CD8-positive, alpha-beta memory T cell (primary cell): ENCODE results near the gene STPG4. TPM values are rescaled to one million over a fixed set of nuclear protein-coding genes. Genes with fewer than 3 reads are reported as not detected.
"Not testable (repeated sequence)": the region's sequence is repeated elsewhere in the genome, so short reads cannot be mapped to it uniquely, and the experiment has no call there.

Experiments
- CTCF ChIA-PET: fragments of 350-600 bp; sonication (Branson Sonifier 250); formaldehyde crosslinking; loops from one replicate; lab custom pipeline; 2021; ENCODE audit warnings: antibody characterized with exemption; lab: Charles Lee
- POLR2A ChIA-PET: fragments of 350-600 bp; sonication (Branson Sonifier 250); formaldehyde crosslinking; loops from one replicate; lab custom pipeline; 2021; ENCODE audit warnings: antibody characterized with exemption; lab: Charles Lee
- DNase-seq, 5 donors: peaks; one replicate each; pipeline versions ENCODE4 v3.0.0 to v3.0.0-alpha.2; 2020 to 2022; ENCODE audit warnings: mixed read lengths in 1 of 5
- H3K27ac ChIP-seq: one replicate; pipeline ENCODE4 v1.7.0; 2013; ENCODE audit warnings: low read depth, mild to moderate bottlenecking, low read length, moderate library complexity
- H3K27me3 ChIP-seq: 2 replicates; pipeline ENCODE4 v1.7.0; 2013; ENCODE audit warnings: low read length, mild to moderate bottlenecking; ENCODE audit not compliant: insufficient read depth, poor library complexity, severe bottlenecking
- H3K36me3 ChIP-seq: 2 replicates; pipeline ENCODE4 v1.7.0; 2013; ENCODE audit warnings: mild to moderate bottlenecking, low read length, moderate library complexity; ENCODE audit not compliant: insufficient read depth
- H3K4me1 ChIP-seq: 2 replicates; pipeline ENCODE4 v1.7.0; 2013; ENCODE audit warnings: mild to moderate bottlenecking, low read length, moderate library complexity; ENCODE audit not compliant: insufficient read depth
- H3K4me3 ChIP-seq: 2 replicates; pipeline ENCODE4 v1.7.0; 2013; ENCODE audit warnings: mild to moderate bottlenecking, low read length
- H3K9me3 ChIP-seq: 2 replicates; pipeline ENCODE4 v1.7.0; 2013; ENCODE audit warnings: mild to moderate bottlenecking, low read length
- H3K27ac Mint-ChIP-seq, 8 donors: one replicate each; pipeline ENCODE4 v1.8.0; 2020 to 2021; ENCODE audit warnings: mixed read lengths in 8 of 8, mild to moderate bottlenecking in 6 of 8, inconsistent platforms in 3 of 8, moderate library complexity in 3 of 8
- H3K27me3 Mint-ChIP-seq, 2 donors: one replicate each; pipeline ENCODE4 v1.8.0; 2020 to 2021; ENCODE audit warnings: mixed read lengths in 2 of 2, mild to moderate bottlenecking in 1 of 2, moderate library complexity in 1 of 2
- H3K36me3 Mint-ChIP-seq, 3 donors: one replicate each; pipeline ENCODE4 v1.8.0; 2020 to 2021; ENCODE audit warnings: mixed read lengths in 3 of 3, inconsistent platforms in 1 of 3, mild to moderate bottlenecking in 1 of 3
- H3K4me1 Mint-ChIP-seq, 3 donors: one replicate each; pipeline ENCODE4 v1.8.0; 2020 to 2021; ENCODE audit warnings: mixed read lengths in 3 of 3, inconsistent platforms in 1 of 3, mild to moderate bottlenecking in 1 of 3
- H3K4me3 Mint-ChIP-seq, 7 donors: one replicate each; pipeline ENCODE4 v1.8.0; 2020 to 2021; ENCODE audit warnings: mixed read lengths in 7 of 7, mild to moderate bottlenecking in 6 of 7, moderate library complexity in 4 of 7, inconsistent platforms in 2 of 7
- H3K9me3 Mint-ChIP-seq, 5 donors: one replicate each; pipeline ENCODE4 v1.8.0; 2020 to 2022; ENCODE audit warnings: mixed read lengths in 5 of 5, mild to moderate bottlenecking in 3 of 5, moderate library complexity in 2 of 5, inconsistent platforms in 1 of 5
- polyA plus RNA-seq: library from polyadenylated mRNA; unstranded; fragments of 300-500 nt; fragmentation: Illumina TruSeq; gene quantifications from one replicate; pipeline ENCODE4 v1.2.3, GENCODE V29; 2021
- total RNA-seq, 2 experiments: library from RNA; stranded (reverse); gene quantifications; one replicate each; pipeline ENCODE4 v1.2.3, GENCODE V29; 2021

Gene STPG4
- total and polyA plus RNA-seq, 3 experiments from 2014 or later, result not detected

DNA sequence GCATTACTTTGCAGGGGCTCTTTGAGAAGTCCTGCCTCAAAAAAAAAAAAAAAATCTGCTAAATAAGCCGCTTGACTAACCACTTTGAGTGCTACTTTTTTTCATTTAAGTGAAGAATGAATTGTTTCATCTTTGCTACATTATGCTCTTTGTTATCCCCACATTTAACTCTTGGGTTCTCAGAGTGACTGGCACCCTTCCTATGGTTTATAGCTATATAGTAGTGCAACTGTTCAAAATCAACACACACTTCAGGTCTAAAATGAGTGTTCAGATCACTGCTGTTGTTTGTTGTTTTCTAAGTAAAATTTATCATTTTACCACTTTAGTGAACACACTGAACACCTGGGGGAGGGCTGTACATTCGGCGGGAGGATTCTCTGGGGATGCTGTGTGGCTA is 13.6 kb downstream of the STPG4 start:
- Histone ChIP-seq H3K4me1 (no peaks in the 10 kb centered on the region), H3K9me3 (no peaks in the 10 kb centered on the region), H3K36me3 (no peaks in the 10 kb centered on the region), H3K27ac (no peak overlapping the region), H3K4me3 (no peak overlapping the region), H3K27me3 (no peaks in the 10 kb centered on the region)
- Mint-ChIP-seq H3K27ac (peak overlapping the region in 1 of 8 donors; percentile 47), H3K36me3 (peaks cover 30 to 51% (median 34%) of the 10 kb centered on the region in 3 donors), H3K4me3 (no peak overlapping the region), H3K4me1 (no peaks in the 10 kb centered on the region), H3K9me3 (peaks cover 6 to 30% (median 19%) of the 10 kb centered on the region in 5 donors), H3K27me3 (no peaks in the 10 kb centered on the region)
- ChIA-PET POLR2A (no interaction called here), CTCF (no interaction called here)
- no peak for DNase-seq

DNA sequence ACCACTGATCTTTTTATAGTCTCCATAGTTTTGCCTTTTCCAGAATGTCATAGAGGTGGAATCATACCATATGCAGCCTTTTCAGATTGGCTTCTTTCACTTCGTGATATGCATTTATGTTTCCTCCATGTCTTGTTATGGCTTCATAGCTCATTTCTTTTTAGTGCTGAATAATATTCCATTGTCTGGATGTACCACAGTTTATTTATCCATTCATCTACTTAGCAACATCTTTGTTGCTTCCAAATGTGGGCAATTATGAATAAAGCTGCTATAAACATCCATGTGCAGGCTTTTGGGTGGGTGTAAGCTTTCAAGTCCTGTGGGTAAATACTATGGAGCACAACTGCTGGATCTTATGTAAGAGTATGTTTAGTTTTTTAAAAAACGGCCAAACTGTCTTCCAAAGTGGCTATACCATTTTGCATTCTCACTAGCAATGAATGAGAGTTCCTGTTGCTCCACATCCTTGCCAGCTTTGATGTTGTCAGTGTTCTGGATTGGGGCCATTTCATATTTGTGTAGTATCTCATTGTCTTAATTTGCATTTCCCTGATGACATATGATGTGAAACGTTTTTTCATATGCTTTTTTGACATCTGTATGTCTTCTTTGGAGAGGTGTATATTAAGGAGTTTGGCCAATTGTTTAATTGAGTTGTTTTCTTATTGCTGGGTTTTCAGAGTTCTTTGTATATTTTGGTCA is 20.6 kb downstream of the STPG4 start:
- no peak overlapping the region for H3K4me3 Mint-ChIP-seq
- Histone ChIP-seq H3K27ac (no peak overlapping the region), H3K4me3 (no peak overlapping the region), H3K4me1 (no peaks in the 10 kb centered on the region), H3K36me3 (no peaks in the 10 kb centered on the region), H3K27me3 (no peaks in the 10 kb centered on the region), H3K9me3 (no peaks in the 10 kb centered on the region)
- H3K27ac Mint-ChIP-seq, result no peak overlapping the region
- ChIA-PET POLR2A (no interaction called here), CTCF (no interaction called here)
- no peaks in the 10 kb centered on the region for H3K4me1 Mint-ChIP-seq
- DNase-seq, result no peak
- H3K36me3 Mint-ChIP-seq, result peaks cover 3 to 36% (median 8%) of the 10 kb centered on the region in 3 donors
- H3K27me3 Mint-ChIP-seq, result peaks cover 0 to 2% of the 10 kb centered on the region in 2 donors
- H3K9me3 Mint-ChIP-seq, result peaks cover 9 to 38% (median 29%) of the 10 kb centered on the region in 5 donors

DNA sequence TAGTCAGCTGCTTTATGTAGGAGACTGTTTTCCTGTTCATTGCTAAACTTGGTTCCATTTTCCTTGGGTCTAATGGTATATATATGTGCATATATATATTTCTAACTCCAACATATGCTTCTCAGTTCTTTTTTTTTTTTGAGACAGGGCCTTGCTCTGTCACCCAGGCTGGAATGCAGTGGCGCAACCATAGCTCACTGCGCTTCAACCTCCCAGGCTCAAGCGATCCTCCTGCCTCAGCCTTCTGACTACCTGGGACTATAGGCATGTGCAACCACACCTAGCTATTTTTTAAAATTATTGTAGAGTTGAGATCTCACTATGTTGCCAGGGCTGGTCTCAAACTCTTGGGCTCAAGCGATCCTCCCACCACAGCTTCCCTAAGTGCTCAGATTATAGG is 22.1 kb downstream of the STPG4 start:
- H3K36me3 Mint-ChIP-seq, result peaks cover 0 to 25% (median 4%) of the 10 kb centered on the region in 3 donors
- no peak overlapping the region for H3K4me3 Mint-ChIP-seq
- DNase-seq, result no peak
- peaks cover 4 to 28% (median 24%) of the 10 kb centered on the region in 5 donors for H3K9me3 Mint-ChIP-seq
- ChIA-PET POLR2A (no interaction called here), CTCF (no interaction called here)
- Histone ChIP-seq H3K27ac (no peak overlapping the region), H3K27me3 (no peaks in the 10 kb centered on the region), H3K4me3 (no peak overlapping the region), H3K4me1 (no peaks in the 10 kb centered on the region), H3K9me3 (no peaks in the 10 kb centered on the region), H3K36me3 (no peaks in the 10 kb centered on the region)
- H3K27ac Mint-ChIP-seq, result no peak overlapping the region
- H3K27me3 Mint-ChIP-seq, result peaks cover 0 to 2% of the 10 kb centered on the region in 2 donors
- H3K4me1 Mint-ChIP-seq, result no peaks in the 10 kb centered on the region

DNA sequence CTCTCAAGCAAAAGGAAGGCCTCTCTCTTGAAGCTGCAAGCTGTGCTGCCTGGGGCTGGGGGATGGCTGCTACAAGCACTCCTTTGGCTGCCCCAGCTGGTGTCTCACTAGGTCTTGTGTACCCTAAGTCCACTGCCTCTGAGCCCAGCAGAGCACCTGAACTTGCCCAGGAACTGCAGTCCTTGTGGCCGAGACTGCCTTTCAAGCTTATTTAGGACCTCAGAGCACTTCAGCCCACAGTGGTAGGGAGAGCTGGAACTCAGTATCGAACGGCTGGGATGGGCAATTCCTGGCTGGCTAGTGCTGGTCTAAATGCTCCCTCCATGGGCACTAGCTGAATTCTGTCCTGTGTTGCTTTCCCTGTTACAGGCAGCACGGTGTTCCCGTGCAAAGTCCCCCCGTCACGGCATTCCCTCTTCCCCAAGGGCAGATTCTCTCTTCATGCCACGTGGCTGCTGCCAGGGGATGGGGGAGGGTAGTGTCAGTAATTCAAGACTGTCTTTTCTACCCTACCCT is 25.9 kb downstream of the STPG4 start:
- Histone ChIP-seq H3K27me3 (no peaks in the 10 kb centered on the region), H3K4me1 (no peaks in the 10 kb centered on the region), H3K36me3 (no peaks in the 10 kb centered on the region), H3K9me3 (no peaks in the 10 kb centered on the region), H3K27ac (no peak overlapping the region), H3K4me3 (no peak overlapping the region)
- H3K4me1 Mint-ChIP-seq, result no peaks in the 10 kb centered on the region
- ChIA-PET CTCF (no interaction called here), POLR2A (no interaction called here)
- no peak overlapping the region for H3K27ac Mint-ChIP-seq
- H3K4me3 Mint-ChIP-seq, result no peak overlapping the region
- peaks cover 6 to 20% of the 10 kb centered on the region in 2 donors for H3K27me3 Mint-ChIP-seq
- H3K36me3 Mint-ChIP-seq, result peaks cover 0 to 6% (median 0%) of the 10 kb centered on the region in 3 donors
- H3K9me3 Mint-ChIP-seq, result peaks cover 0 to 7% (median 0%) of the 10 kb centered on the region in 5 donors
- DNase-seq, result no peak

DNA sequence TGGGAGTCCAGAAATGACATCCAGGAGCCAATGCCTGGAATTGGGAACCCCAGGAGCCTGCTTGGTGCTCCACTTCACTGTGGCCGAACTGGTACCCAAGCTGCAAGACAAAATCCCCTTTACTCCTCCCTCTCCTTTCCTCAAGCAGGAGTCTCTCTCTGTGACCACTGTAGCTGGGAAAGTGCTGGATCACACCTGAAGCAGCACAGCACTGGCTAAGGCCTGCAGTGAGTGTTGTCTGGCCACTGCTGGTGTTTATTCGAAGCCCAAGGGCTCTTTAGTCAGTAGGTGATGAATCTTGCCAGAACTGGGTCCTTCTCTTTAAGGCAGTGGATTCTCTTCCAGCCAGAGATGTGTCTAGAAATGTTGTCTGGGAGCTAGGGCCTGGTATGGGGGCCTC is 26.4 kb downstream of the STPG4 start:
- Mint-ChIP-seq H3K9me3 (peaks cover 0 to 7% (median 0%) of the 10 kb centered on the region in 5 donors), H3K27ac (no peak overlapping the region), H3K36me3 (peaks cover 0 to 6% (median 0%) of the 10 kb centered on the region in 3 donors), H3K4me1 (no peaks in the 10 kb centered on the region), H3K27me3 (peaks cover 9 to 22% of the 10 kb centered on the region in 2 donors), H3K4me3 (no peak overlapping the region)
- Histone ChIP-seq H3K4me1 (no peaks in the 10 kb centered on the region), H3K4me3 (no peak overlapping the region), H3K9me3 (no peaks in the 10 kb centered on the region), H3K36me3 (no peaks in the 10 kb centered on the region), H3K27ac (no peak overlapping the region), H3K27me3 (no peaks in the 10 kb centered on the region)
- POLR2A ChIA-PET, result no interaction called here
- CTCF ChIA-PET, result no interaction called here
- DNase-seq, result no peak

DNA sequence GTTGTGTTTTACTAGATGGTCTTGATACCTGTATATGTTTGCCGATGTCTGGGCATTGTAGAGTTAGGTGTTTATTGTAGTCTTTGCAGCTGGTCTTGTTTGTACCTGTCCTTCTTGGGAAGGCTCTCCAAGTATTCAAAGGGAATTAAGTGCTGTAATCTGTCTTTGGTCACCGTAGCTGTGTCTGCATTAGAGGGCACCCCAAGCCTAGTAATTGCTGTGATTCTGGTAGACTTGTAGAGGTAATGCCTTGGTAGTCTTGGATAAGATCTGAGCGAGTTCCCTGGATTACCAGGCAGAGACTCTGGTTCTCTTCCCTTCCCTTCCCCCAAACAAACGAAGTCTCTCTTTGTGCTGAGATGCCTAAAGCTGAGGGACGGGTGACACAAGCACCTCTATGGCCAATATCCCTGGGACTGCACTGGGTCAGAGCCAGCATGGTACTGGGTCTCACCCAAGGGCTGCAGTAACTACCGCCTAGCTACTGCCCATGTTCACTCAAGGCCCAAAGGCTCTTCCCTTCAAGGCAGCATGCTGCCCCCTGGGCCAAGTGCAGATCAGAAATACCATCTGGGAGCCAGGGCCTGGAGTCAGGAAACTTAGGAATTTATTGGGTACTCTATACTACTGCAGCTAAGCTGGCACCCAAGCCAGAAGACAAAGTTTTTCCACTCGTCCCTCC is 27.1 kb downstream of the STPG4 start:
- no peak for DNase-seq
- POLR2A ChIA-PET, result no interaction called here
- H3K27me3 Mint-ChIP-seq, result peaks cover 9 to 22% of the 10 kb centered on the region in 2 donors
- H3K4me1 Mint-ChIP-seq, result no peaks in the 10 kb centered on the region
- Histone ChIP-seq H3K9me3 (no peaks in the 10 kb centered on the region), H3K27me3 (no peaks in the 10 kb centered on the region), H3K27ac (no peak overlapping the region), H3K36me3 (no peaks in the 10 kb centered on the region), H3K4me3 (no peak overlapping the region), H3K4me1 (no peaks in the 10 kb centered on the region)
- H3K9me3 Mint-ChIP-seq, result peaks cover 0 to 7% (median 0%) of the 10 kb centered on the region in 5 donors
- H3K4me3 Mint-ChIP-seq, result no peak overlapping the region
- H3K27ac Mint-ChIP-seq, result peak overlapping the region in 1 of 8 donors; percentile 22
- CTCF ChIA-PET, result no interaction called here
- H3K36me3 Mint-ChIP-seq, result peaks cover 0 to 6% (median 0%) of the 10 kb centered on the region in 3 donors

DNA sequence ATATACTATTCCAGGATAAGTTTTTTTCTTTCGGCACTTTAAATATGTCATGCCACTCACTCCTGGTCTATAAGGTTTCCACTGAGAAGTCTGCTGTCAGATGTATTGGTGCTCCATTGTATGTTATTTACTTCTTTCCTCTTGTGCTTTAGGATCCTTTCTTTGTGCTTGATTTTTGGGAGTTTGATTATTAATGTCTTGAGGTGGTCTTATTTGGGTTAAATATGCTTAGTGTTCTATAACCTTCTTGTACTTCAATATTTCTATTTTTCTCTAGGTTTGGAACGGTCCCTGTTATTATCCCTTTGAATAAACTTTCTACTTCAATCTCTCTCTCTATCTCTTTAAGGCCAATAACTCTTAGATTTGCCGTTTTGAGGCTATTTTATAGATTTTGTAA is 28.3 kb downstream of the STPG4 start:
- H3K4me1 Mint-ChIP-seq, result no peaks in the 10 kb centered on the region
- POLR2A ChIA-PET, result no interaction called here
- H3K4me3 Mint-ChIP-seq, result no peak overlapping the region
- Histone ChIP-seq H3K4me1 (no peaks in the 10 kb centered on the region), H3K27ac (no peak overlapping the region), H3K36me3 (no peaks in the 10 kb centered on the region), H3K4me3 (no peak overlapping the region), H3K9me3 (no peaks in the 10 kb centered on the region), H3K27me3 (no peaks in the 10 kb centered on the region)
- CTCF ChIA-PET, result no interaction called here
- peaks cover 0 to 7% (median 0%) of the 10 kb centered on the region in 5 donors for H3K9me3 Mint-ChIP-seq
- peaks cover 9 to 22% of the 10 kb centered on the region in 2 donors for H3K27me3 Mint-ChIP-seq
- H3K36me3 Mint-ChIP-seq, result peaks cover 0 to 6% (median 0%) of the 10 kb centered on the region in 3 donors
- no peak for DNase-seq
- H3K27ac Mint-ChIP-seq, result no peak overlapping the region

DNA sequence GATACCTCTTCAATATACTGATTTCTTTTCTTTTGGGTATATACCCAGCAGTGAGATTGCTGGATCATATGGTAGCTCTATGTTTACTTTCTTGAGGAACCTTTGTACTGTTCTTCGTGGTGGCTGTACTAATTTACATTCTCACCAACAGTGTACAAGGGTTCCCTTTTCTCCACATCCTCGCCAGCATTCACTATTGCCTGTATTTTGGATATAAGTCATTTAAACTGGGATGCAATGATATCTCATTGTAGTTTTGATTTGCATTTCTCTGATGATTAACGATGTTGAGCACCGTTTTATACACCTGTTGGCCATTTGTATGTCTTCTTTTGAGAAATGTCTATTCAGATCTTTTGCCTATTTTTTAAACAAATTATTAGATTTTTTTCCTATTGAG is 30.4 kb downstream of the STPG4 start:
- H3K9me3 Mint-ChIP-seq, H3K4me1 Mint-ChIP-seq, H3K36me3 ChIP-seq, H3K36me3 Mint-ChIP-seq, CTCF ChIA-PET, H3K4me3 ChIP-seq, H3K27ac ChIP-seq, POLR2A ChIA-PET, H3K4me1 ChIP-seq, H3K9me3 ChIP-seq, H3K4me3 Mint-ChIP-seq, H3K27me3 ChIP-seq, H3K27ac Mint-ChIP-seq, DNase-seq: not testable (repeated sequence)
- peaks cover 12 to 22% of the 10 kb centered on the region in 2 donors for H3K27me3 Mint-ChIP-seq
